T-helper 2 cell (primary cell): ENCODE measurements around the gene CNIH3.
"Not testable (repeated sequence)": the region's sequence is repeated elsewhere in the genome, so short reads cannot be mapped to it uniquely, and the experiment has no call there.

ENCODE experiments used
- DNase-seq, 5 experiments: peaks; one replicate each; pipeline versions ENCODE4 v3.0.0 to v3.0.0-alpha.2; 2012 to 2022

The CNIH3 gene

GRCh38 chr1:224644553-224645154 lies 28.5 kb downstream of the CNIH3 start:
- DNase-seq, result peak in 2 of 5 experiments; percentile 33 to 69

- DNase-seq, result no peak
Measured at GRCh38 chr1:224647449-224647848, 31.3 kb downstream of the CNIH3 start.

- no peak for DNase-seq
Measured at GRCh38 chr1:224650290-224650689, 34.2 kb downstream of the CNIH3 start.

- DNase-seq, result no peak
Measured at GRCh38 chr1:224651188-224651587, 35.1 kb downstream of the CNIH3 start.

GRCh38 chr1:224656392-224656791 lies 40.3 kb downstream of the CNIH3 start:
- DNase-seq, result no peak

GRCh38 chr1:224660074-224660473 lies 44.0 kb downstream of the CNIH3 start:
- DNase-seq, result no peak

- no peak for DNase-seq
Measured at GRCh38 chr1:224662870-224663269, 46.8 kb downstream of the CNIH3 start.

- no peak for DNase-seq
Measured at GRCh38 chr1:224665016-224665415, 48.9 kb downstream of the CNIH3 start.

- DNase-seq, result no peak
Measured at GRCh38 chr1:224666078-224666477, 50.0 kb downstream of the CNIH3 start.

- no peak for DNase-seq
Measured at GRCh38 chr1:224666913-224667312, 50.8 kb downstream of the CNIH3 start.

GRCh38 chr1:224668984-224669383 lies 52.9 kb downstream of the CNIH3 start:
- DNase-seq, result no peak

- DNase-seq, result no peak
Measured at GRCh38 chr1:224669403-224669802, 53.3 kb downstream of the CNIH3 start.

GRCh38 chr1:224670506-224670905 lies 54.4 kb downstream of the CNIH3 start:
- no peak for DNase-seq

GRCh38 chr1:224671076-224671475 lies 55.0 kb downstream of the CNIH3 start:
- no peak for DNase-seq

- no peak for DNase-seq
Measured at GRCh38 chr1:224673141-224673540, 57.0 kb downstream of the CNIH3 start.

GRCh38 chr1:224675590-224675989 lies 59.5 kb downstream of the CNIH3 start:
- no peak for DNase-seq

GRCh38 chr1:224676551-224676950 lies 60.4 kb downstream of the CNIH3 start:
- DNase-seq, result no peak

GRCh38 chr1:224678168-224678567 lies 62.1 kb downstream of the CNIH3 start:
- DNase-seq, result no peak

GRCh38 chr1:224679606-224680005 lies 63.5 kb downstream of the CNIH3 start:
- DNase-seq, result no peak

GRCh38 chr1:224681816-224682215 lies 65.7 kb downstream of the CNIH3 start:
- DNase-seq, result no peak

GRCh38 chr1:224683936-224684335 lies 67.8 kb downstream of the CNIH3 start:
- DNase-seq, result no peak

- DNase-seq, result peak in 1 of 5 experiments; percentile 35
Measured at GRCh38 chr1:224684979-224685425, 68.9 kb downstream of the CNIH3 start.

- not testable (repeated sequence) for DNase-seq
Measured at GRCh38 chr1:224686140-224686539, 70.0 kb downstream of the CNIH3 start.

GRCh38 chr1:224687465-224687864 lies 71.3 kb downstream of the CNIH3 start:
- DNase-seq, result no peak

GRCh38 chr1:224689374-224689773 lies 73.3 kb downstream of the CNIH3 start:
- DNase-seq, result no peak
